Brain microvascular endothelial cell (primary cell): ENCODE measurements around the gene RSPRY1.

Source experiments
- DNase-seq: peaks from one replicate; pipeline ENCODE4 v3.0.0-alpha.2; 2020
- H3K27ac ChIP-seq: fragments of 250-450 bp; sonication (Bioruptor Pico); 2 replicates; pipeline ENCODE4 v1.5.1; 2020; ENCODE audit warnings: mild to moderate bottlenecking, moderate library complexity
- H3K27me3 ChIP-seq: fragments of 250-450 bp; sonication (Bioruptor Pico); replicated peaks from 2 replicates; pipeline ENCODE4 v1.5.1; 2020; ENCODE audit warnings: mild to moderate bottlenecking
- H3K36me3 ChIP-seq: fragments of 250-450 bp; sonication (Bioruptor Pico); replicated peaks from 2 replicates; pipeline ENCODE4 v1.5.1; 2020; ENCODE audit warnings: mild to moderate bottlenecking
- H3K4me3 ChIP-seq: 2 replicates; pipeline ENCODE4 v1.5.1; 2011; ENCODE audit warnings: low read depth, mild to moderate bottlenecking, control low read depth, low read length, moderate library complexity
- CTCF ChIP-seq: IDR thresholded peaks from 2 replicates; pipeline ENCODE4 v1.5.1; 2011; ENCODE audit warnings: low read depth, mild to moderate bottlenecking, moderate library complexity, low read length, control low read depth, inconsistent platforms; ENCODE audit errors: missing control alignments
- in situ Hi-C: cut with HindIII; loops from 2 replicates; pipeline ENCODE4 v1.10.0; 2017; ENCODE audit warnings: low sequenced_read_pairs, low pct_ligation_motif_present

RSPRY1 gene

DNA sequence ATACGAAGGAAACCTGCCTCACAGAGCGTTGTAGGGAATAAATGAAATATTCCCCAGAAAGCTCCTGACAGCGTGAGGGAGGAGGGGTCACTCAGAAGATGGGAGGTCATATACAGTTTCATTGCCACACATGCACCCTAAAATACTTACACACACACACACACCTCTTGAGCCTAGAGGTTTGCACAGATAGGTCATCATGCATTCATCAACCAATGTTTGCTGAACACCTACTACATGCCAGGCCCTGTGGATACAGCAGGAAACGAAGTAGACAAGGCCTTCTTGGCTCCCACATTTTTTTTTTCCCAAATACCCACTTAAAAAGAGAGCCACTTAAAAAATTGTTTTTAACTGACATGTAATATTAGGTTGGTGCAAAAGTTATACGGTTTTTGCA, 99.2 kb downstream of the RSPRY1 start:
- DNase-seq, result no peak
- no peak for TF ChIP-seq CTCF
- H3K36me3 ChIP-seq, result no peaks in the 10 kb centered on the region
- peaks cover 15% of the 10 kb centered on the region for H3K27me3 ChIP-seq
- no peak overlapping the region for H3K27ac ChIP-seq
- H3K4me3 ChIP-seq, result no peak overlapping the region
- in situ Hi-C loops, result no loop called here

DNA sequence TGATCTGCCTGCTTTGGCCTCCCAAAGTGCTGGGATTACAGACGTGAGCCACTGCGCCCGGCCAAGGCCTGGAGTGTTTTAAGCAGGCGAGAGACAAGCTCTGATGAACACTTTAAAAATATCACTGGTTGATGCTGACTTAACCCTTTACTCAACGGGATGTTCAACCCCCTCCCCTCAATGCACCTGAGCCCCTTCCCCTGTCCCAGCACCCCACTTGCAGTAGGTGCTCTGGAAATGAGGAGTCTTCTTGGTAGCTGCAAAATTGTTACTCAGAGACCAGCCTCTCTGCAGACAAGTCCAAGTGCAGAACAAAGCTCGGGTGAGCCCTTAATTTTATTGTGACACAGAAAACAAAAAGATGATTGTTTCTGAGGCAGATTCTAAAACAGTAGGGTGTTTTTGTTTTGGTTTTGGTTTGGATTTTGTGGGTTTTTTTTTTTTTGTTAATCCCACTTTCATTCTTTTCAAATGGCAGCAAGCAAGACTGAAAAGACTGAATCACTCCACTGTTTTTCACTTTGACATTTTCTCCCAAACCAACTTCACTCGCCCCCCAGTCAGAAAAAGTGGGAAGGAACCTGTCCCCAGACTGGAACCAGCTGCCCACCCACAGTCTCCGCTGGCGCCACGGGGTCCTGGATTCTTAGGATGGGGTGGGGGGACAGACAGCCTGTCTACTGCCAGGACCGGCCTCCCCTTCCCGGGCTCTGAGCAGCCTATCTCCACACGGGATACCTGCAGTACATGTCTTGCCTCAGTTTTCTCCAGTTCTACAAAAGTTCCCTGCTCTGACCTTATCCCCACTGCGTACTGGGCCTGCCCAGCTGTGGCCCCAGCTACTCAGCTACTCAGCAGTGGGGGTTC, 103.5 kb downstream of the RSPRY1 start:
- no peak for DNase-seq
- no peak overlapping the region for H3K4me3 ChIP-seq
- in situ Hi-C loops, result loop anchor here (10.0 kb wide), 1 partner anchor 125 kb away; no protein-coding TSS in a partner anchor
- no peaks in the 10 kb centered on the region for H3K27me3 ChIP-seq
- H3K27ac ChIP-seq, result no peak overlapping the region
- no peak for TF ChIP-seq CTCF
- H3K36me3 ChIP-seq, result no peaks in the 10 kb centered on the region
